HL-60 (cell line): ENCODE results near the gene CD3D.
A peak's percentile ranks its signal among the peaks of the same experiment; 100 is the strongest.

Source experiments
- DNase-seq, 2 experiments: peaks; one replicate each; pipeline ENCODE4 v3.0.0-alpha.2; 2010 to 2020; ENCODE audit warnings: low read depth in 1 of 2, low spot score in 1 of 2
- H3K27ac ChIP-seq: fragments of 250-450 bp; sonication (Bioruptor Pico); replicated peaks from 2 replicates; pipeline ENCODE4 v1.5.1; 2020; ENCODE audit warnings: mild to moderate bottlenecking, moderate library complexity
- H3K27me3 ChIP-seq: fragments of 250-450 bp; sonication (Bioruptor Pico); 2 replicates; pipeline ENCODE4 v1.5.1; 2021; ENCODE audit warnings: mild to moderate bottlenecking, moderate library complexity; ENCODE audit not compliant: insufficient read depth, poor library complexity, severe bottlenecking
- H3K4me3 ChIP-seq: replicated peaks from 2 replicates; pipeline ENCODE4 v1.5.1; 2011; ENCODE audit warnings: mild to moderate bottlenecking, control low read depth, low read length; ENCODE audit not compliant: insufficient read depth
- GABPA ChIP-seq: IDR thresholded peaks from 2 replicates; pipeline ENCODE4 v1.6.1; 2012; ENCODE audit warnings: low read depth
- POLR2AphosphoS5 ChIP-seq: IDR thresholded peaks from 2 replicates; pipeline ENCODE4 v1.6.1; 2012; ENCODE audit warnings: low read depth
- SPI1 ChIP-seq: IDR thresholded peaks from 2 replicates; pipeline ENCODE4 v1.6.1; 2012; ENCODE audit warnings: low read depth, mild to moderate bottlenecking, borderline replicate concordance
- TF ChIP-seq, protein P1 (sequence below): IDR thresholded peaks from one replicate; pipeline ENCODE4 v1.5.1; 2011; ENCODE audit warnings: low read length, control low read depth, inconsistent platforms; ENCODE audit not compliant: insufficient read depth
- TF ChIP-seq, protein P2 (sequence below): IDR thresholded peaks from 2 replicates; pipeline ENCODE4 v1.6.1; 2012; ENCODE audit warnings: low read depth; ENCODE audit not compliant: insufficient replicate concordance

Gene CD3D

DNA sequence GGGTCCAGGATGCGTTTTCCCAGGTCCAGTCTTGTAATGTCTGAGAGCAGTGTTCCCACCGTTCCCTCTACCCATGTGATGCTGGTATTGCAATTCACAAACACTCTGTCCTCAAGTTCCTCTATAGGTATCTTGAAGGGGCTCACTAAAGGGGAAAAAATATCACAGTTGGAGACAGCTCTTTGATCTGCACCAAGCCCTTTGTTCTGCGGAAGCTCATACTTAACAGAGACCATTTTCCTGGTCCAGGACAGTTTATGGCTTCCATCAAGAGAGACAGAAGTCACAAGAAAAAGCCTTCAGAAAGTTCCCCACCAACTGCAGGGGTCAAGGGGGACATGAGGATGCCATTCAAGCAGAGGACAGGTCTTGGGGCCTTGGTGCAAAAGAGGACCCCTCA is 2.1 kb downstream of the CD3D start:
- Histone ChIP-seq H3K27me3 (no peaks in the 10 kb centered on the region), H3K27ac (no peak overlapping the region), H3K4me3 (no peak overlapping the region)
- TF ChIP-seq, protein P1, sequence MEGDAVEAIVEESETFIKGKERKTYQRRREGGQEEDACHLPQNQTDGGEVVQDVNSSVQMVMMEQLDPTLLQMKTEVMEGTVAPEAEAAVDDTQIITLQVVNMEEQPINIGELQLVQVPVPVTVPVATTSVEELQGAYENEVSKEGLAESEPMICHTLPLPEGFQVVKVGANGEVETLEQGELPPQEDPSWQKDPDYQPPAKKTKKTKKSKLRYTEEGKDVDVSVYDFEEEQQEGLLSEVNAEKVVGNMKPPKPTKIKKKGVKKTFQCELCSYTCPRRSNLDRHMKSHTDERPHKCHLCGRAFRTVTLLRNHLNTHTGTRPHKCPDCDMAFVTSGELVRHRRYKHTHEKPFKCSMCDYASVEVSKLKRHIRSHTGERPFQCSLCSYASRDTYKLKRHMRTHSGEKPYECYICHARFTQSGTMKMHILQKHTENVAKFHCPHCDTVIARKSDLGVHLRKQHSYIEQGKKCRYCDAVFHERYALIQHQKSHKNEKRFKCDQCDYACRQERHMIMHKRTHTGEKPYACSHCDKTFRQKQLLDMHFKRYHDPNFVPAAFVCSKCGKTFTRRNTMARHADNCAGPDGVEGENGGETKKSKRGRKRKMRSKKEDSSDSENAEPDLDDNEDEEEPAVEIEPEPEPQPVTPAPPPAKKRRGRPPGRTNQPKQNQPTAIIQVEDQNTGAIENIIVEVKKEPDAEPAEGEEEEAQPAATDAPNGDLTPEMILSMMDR, result no peak
- TF ChIP-seq SPI1, result no peak
- TF ChIP-seq GABPA, result no peak
- TF ChIP-seq, protein P2, sequence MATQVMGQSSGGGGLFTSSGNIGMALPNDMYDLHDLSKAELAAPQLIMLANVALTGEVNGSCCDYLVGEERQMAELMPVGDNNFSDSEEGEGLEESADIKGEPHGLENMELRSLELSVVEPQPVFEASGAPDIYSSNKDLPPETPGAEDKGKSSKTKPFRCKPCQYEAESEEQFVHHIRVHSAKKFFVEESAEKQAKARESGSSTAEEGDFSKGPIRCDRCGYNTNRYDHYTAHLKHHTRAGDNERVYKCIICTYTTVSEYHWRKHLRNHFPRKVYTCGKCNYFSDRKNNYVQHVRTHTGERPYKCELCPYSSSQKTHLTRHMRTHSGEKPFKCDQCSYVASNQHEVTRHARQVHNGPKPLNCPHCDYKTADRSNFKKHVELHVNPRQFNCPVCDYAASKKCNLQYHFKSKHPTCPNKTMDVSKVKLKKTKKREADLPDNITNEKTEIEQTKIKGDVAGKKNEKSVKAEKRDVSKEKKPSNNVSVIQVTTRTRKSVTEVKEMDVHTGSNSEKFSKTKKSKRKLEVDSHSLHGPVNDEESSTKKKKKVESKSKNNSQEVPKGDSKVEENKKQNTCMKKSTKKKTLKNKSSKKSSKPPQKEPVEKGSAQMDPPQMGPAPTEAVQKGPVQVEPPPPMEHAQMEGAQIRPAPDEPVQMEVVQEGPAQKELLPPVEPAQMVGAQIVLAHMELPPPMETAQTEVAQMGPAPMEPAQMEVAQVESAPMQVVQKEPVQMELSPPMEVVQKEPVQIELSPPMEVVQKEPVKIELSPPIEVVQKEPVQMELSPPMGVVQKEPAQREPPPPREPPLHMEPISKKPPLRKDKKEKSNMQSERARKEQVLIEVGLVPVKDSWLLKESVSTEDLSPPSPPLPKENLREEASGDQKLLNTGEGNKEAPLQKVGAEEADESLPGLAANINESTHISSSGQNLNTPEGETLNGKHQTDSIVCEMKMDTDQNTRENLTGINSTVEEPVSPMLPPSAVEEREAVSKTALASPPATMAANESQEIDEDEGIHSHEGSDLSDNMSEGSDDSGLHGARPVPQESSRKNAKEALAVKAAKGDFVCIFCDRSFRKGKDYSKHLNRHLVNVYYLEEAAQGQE, result no peak
- TF ChIP-seq POLR2AphosphoS5, result no peak
- DNase-seq, result no peak

GRCh38 chr11:118339281-118339961 is 3.1 kb downstream of the CD3D start:
- no peak for TF ChIP-seq GABPA
- TF ChIP-seq, protein P2, result no peak
- no peak for TF ChIP-seq POLR2AphosphoS5
- no peak for DNase-seq
- no peaks in the 10 kb centered on the region for H3K27me3 ChIP-seq
- no peak overlapping the region for H3K4me3 ChIP-seq
- no peak overlapping the region for H3K27ac ChIP-seq

- TF ChIP-seq, protein P1, result no peak
- no peak for TF ChIP-seq POLR2AphosphoS5
- TF ChIP-seq SPI1, result no peak
- TF ChIP-seq, protein P2, result no peak
- no peak for TF ChIP-seq GABPA
- Histone ChIP-seq H3K4me3 (no peak overlapping the region), H3K27ac (no peak overlapping the region), H3K27me3 (no peaks in the 10 kb centered on the region)
- peak; percentile 23 to 43 for DNase-seq
These were observed 3.9 kb downstream of the CD3D start for GRCh38 chr11:118338637-118339061.
